Measurements from ENCODE around the gene RPL39. TPM values are rescaled to one million over a fixed set of nuclear protein-coding genes. Genes with fewer than 3 reads are reported as not detected.

RPL39 gene
- total RNA-seq, 1 donor from 2014 or later, result 1,492 TPM

- FAIRE-seq (peak; percentile 72), DNase-seq (ENCODE audit: low read depth) (no peak)
- no peaks in the 10 kb centered on the region for H4K20me1 ChIP-seq (ENCODE audit: insufficient read depth, low read length)
- no peak overlapping the region for H3K27ac Mint-ChIP-seq (ENCODE audit: unreplicated experiment)
- peaks cover 11% of the 10 kb centered on the region for H3K27me3 Mint-ChIP-seq (ENCODE audit: low read depth, unreplicated experiment)
- H3K36me3 Mint-ChIP-seq (ENCODE audit: low read depth, unreplicated experiment), result no peaks in the 10 kb centered on the region
- no peak overlapping the region for H2AFZ ChIP-seq (ENCODE audit: low read depth, low read length)
- peaks cover 12% of the 10 kb centered on the region for H3K4me1 ChIP-seq (ENCODE audit: insufficient read depth, low read length)
- H3K4me3 ChIP-seq (ENCODE audit: insufficient read depth, low read depth, low read length), result no peak overlapping the region
- no peak overlapping the region for H3K4me3 Mint-ChIP-seq (ENCODE audit: unreplicated experiment)
- no peak overlapping the region for H3K27ac ChIP-seq (ENCODE audit: low read depth, low read length)
- TF ChIP-seq CTCF (IDR thresholded peaks at IDR 0.05; ENCODE audit: insufficient read depth, low read depth, low read length), result no peak
- TF ChIP-seq EZH2 (IDR thresholded peaks at IDR 0.05; ENCODE audit: insufficient read depth, low read length), result no peak
- H3K27me3 ChIP-seq (ENCODE audit: insufficient read depth, low read length), result no peaks in the 10 kb centered on the region
- H3K79me2 ChIP-seq (ENCODE audit: insufficient read depth, low read length), result no peaks in the 10 kb centered on the region
- no peaks in the 10 kb centered on the region for H3K36me3 ChIP-seq (ENCODE audit: insufficient read depth, low read length)
- no peaks in the 10 kb centered on the region for H3K9me3 Mint-ChIP-seq (ENCODE audit: unreplicated experiment)
- peaks cover 19% of the 10 kb centered on the region for H3K4me1 Mint-ChIP-seq (ENCODE audit: low read depth, unreplicated experiment)
- H3K4me2 ChIP-seq (ENCODE audit: low read length), result no peak overlapping the region
- no peak overlapping the region for H3K9ac ChIP-seq (ENCODE audit: low read length)
- H3K9me3 ChIP-seq (ENCODE audit: insufficient read depth, low read depth, low read length), result no peaks in the 10 kb centered on the region
Measured at GRCh38 chrX:119760026-119760877, 31.2 kb downstream of the RPL39 start.

GRCh38 chrX:119759248-119759766 lies 32.1 kb downstream of the RPL39 start:
- H3K27ac ChIP-seq (ENCODE audit: low read depth, low read length), result no peak overlapping the region
- peaks cover 11% of the 10 kb centered on the region for H3K27me3 Mint-ChIP-seq (ENCODE audit: low read depth, unreplicated experiment)
- H3K4me1 Mint-ChIP-seq (ENCODE audit: low read depth, unreplicated experiment), result peaks cover 19% of the 10 kb centered on the region
- H3K4me3 Mint-ChIP-seq (ENCODE audit: unreplicated experiment), result peak overlapping the region; percentile 14
- no peaks in the 10 kb centered on the region for H3K79me2 ChIP-seq (ENCODE audit: insufficient read depth, low read length)
- DNase-seq (ENCODE audit: low read depth) (no peak), FAIRE-seq (no peak)
- peak overlapping the region; percentile 80 for H3K4me2 ChIP-seq (ENCODE audit: low read length)
- H2AFZ ChIP-seq (ENCODE audit: low read depth, low read length), result no peak overlapping the region
- H4K20me1 ChIP-seq (ENCODE audit: insufficient read depth, low read length), result no peaks in the 10 kb centered on the region
- peaks cover 12% of the 10 kb centered on the region for H3K4me1 ChIP-seq (ENCODE audit: insufficient read depth, low read length)
- no peak overlapping the region for H3K4me3 ChIP-seq (ENCODE audit: insufficient read depth, low read depth, low read length)
- H3K36me3 Mint-ChIP-seq (ENCODE audit: low read depth, unreplicated experiment), result no peaks in the 10 kb centered on the region
- no peak overlapping the region for H3K9ac ChIP-seq (ENCODE audit: low read length)
- no peak overlapping the region for H3K27ac Mint-ChIP-seq (ENCODE audit: unreplicated experiment)
- H3K36me3 ChIP-seq (ENCODE audit: insufficient read depth, low read length), result no peaks in the 10 kb centered on the region
- no peak for TF ChIP-seq CTCF (IDR thresholded peaks at IDR 0.05; ENCODE audit: insufficient read depth, low read depth, low read length)
- TF ChIP-seq EZH2 (IDR thresholded peaks at IDR 0.05; ENCODE audit: insufficient read depth, low read length), result peak; percentile 24
- no peaks in the 10 kb centered on the region for H3K27me3 ChIP-seq (ENCODE audit: insufficient read depth, low read length)
- H3K9me3 ChIP-seq (ENCODE audit: insufficient read depth, low read depth, low read length), result no peaks in the 10 kb centered on the region
- no peaks in the 10 kb centered on the region for H3K9me3 Mint-ChIP-seq (ENCODE audit: unreplicated experiment)
